GM12892 (cell line): ENCODE results near the gene STARD13.

Source experiments
- POLR2A ChIP-seq: IDR thresholded peaks from 2 replicates; pipeline ENCODE4 v1.6.1; 2011; ENCODE audit warnings: low read depth, low read length, control low read depth
- POLR2AphosphoS5 ChIP-seq: IDR thresholded peaks from 2 replicates; pipeline ENCODE4 v1.6.1; 2011; ENCODE audit warnings: low read depth, low read length, control low read depth
- TAF1 ChIP-seq: IDR thresholded peaks from 2 replicates; pipeline ENCODE4 v1.6.1; 2011; ENCODE audit warnings: low read depth, mild to moderate bottlenecking, control low read depth, low read length, borderline replicate concordance

DNA sequence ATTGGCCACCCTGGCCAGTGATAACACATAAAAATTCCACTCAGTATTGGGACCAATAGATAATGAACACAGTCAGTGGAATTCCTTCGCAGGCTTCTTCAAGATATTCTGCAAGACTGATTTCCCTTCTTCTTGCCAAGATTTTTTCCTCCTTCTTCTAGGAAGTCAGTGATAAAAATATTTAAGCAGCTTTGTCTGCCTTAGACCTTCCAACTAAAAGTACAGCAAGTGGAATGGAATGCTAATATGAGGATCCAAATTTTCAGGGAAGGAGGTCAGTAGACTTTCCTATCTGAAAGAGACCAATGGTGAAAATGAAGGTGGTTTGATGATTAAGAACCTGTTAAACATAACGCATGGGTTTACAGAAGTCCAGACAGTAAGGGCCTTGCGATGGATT, 9.6 kb downstream of the STARD13 start:
- TF ChIP-seq POLR2A = no peak
- TF ChIP-seq TAF1 = no peak
- no peak for TF ChIP-seq POLR2AphosphoS5
